22Rv1 (cell line): Measurements from ENCODE around the gene FADS2.

Experiments
- H3K27ac ChIP-seq: fragments of 450-650 bp; 2 replicates; pipeline ENCODE4 v1.5.1; 2017
- ZFX ChIP-seq: fragments of 450-650 bp; IDR thresholded peaks from 2 replicates; pipeline ENCODE4 v1.6.1; 2017; ENCODE audit warnings: antibody characterized with exemption, borderline replicate concordance
- TF ChIP-seq, protein P1 (sequence below): fragments of 450-650 bp; IDR thresholded peaks from 2 replicates; pipeline ENCODE4 v1.5.1; 2017; ENCODE audit warnings: mild to moderate bottlenecking

FADS2 gene

DNA sequence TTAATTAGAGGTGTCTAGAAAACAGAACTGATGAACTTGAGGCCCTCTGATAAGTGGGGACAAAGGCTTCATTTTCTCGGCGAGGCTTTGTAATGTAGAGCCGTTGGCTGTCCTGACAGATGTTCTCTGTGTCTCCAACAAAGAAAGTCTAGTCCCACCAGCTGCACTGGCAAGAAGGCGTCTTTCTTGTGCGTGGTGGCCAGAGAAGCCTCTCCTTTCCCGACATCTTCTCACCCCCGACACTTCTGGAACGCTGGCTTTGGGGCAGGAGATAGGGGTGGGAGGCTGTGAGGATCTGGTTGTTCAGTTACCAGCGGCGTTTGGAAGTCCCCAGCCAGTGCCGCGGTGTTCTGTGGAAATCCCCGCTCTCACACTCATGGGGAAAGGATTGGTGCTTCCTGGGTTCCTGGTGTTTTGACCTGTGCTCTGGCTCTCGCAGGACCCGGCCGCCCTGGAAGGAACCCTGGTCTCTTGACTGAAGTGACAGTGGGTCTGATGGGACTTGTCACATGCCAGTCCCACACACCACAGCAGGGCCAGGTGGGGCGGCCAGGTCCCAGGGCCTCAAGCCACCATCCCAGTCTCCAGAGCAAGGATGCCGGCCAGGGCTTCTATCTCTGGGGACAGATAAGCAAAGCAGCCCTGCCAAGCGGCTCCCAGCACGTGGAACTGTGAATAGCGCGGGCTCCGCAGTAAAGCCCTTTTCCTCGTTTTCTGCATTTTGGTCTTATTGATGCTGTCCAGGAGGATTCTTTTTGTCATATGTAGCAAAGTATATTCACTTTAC, 23.2 kb downstream of the FADS2 start:
- TF ChIP-seq ZFX, result no peak
- TF ChIP-seq, protein P1, sequence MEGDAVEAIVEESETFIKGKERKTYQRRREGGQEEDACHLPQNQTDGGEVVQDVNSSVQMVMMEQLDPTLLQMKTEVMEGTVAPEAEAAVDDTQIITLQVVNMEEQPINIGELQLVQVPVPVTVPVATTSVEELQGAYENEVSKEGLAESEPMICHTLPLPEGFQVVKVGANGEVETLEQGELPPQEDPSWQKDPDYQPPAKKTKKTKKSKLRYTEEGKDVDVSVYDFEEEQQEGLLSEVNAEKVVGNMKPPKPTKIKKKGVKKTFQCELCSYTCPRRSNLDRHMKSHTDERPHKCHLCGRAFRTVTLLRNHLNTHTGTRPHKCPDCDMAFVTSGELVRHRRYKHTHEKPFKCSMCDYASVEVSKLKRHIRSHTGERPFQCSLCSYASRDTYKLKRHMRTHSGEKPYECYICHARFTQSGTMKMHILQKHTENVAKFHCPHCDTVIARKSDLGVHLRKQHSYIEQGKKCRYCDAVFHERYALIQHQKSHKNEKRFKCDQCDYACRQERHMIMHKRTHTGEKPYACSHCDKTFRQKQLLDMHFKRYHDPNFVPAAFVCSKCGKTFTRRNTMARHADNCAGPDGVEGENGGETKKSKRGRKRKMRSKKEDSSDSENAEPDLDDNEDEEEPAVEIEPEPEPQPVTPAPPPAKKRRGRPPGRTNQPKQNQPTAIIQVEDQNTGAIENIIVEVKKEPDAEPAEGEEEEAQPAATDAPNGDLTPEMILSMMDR, result no peak
- no peak overlapping the region for H3K27ac ChIP-seq

DNA sequence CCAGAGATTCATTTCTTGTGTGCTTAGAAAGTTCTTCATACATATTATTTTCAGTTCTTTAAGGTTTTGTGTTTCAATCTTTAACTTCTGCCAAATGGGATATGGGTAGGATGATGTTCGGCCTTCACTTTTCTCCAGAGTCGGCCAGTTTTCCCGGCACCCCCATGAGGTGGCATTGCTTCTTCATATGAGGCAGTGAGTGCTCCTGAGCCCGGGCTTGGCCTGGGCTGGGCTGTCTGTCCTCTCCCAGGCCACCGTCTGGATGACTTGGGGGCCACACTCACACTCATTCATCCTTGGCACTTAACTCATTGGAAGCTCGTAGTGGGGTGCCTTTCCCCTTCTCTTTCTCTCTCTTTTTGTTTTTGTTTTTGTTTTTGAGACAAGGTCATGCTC, 23.8 kb downstream of the FADS2 start:
- no peak for TF ChIP-seq ZFX
- no peak overlapping the region for H3K27ac ChIP-seq

DNA sequence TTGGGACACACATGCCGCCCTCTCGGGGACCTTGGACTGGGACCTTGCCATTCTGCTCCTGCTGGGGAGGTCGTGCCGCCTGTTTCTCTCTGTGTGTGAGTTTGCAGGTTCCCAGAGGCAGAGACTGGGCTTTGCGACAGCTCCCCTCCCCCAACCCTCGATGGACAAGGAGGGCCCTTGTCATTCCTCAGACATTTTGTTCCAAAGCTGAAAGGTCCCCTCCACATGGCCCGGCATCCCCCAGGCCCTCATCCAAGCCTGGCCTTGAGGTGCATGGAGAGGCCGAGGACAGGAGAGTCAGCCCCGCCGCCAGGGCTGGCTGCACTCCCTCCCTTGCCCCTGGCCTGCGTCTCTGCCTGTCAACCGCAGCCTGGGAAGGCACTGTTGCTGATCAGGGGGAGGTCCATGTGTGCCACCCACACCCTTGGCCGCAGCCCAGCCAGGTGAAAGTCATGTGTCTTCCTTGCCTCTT, 25.6 kb downstream of the FADS2 start:
- H3K27ac ChIP-seq, result no peak overlapping the region
- no peak for TF ChIP-seq ZFX
- TF ChIP-seq, protein P1, result no peak

DNA sequence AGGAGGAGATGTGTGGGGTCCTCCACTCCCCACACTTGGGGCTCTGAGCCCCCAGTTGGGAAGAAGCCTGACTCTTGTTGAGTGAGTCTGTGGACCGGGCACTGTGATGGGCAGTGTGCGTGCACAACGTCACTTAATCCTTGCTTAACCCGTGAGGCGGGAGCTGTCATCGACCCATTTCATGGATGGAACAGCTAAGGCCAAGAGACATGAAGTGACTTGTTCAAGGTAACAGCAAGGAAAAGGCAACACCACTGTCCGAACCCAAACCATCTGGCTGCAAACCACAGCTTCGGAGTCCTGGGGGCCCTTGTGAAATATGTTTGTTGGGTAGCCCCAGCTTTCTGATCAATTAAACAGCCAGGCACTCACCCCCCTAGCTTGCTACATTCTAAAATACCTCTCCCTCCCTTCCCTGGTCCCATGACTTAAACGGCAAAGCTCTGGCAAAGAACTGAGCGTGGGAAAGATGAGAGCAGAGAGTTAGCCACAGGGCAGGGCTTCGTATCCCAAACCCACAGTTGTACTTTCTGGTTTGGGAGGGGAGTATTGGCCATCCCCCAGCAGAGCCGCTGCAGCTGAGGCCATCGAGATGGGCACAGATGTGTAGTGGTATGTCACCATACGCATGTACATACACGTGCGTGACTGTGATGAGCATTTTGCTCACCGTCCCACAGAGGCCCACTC, 26.3 kb downstream of the FADS2 start:
- TF ChIP-seq, protein P1, result no peak

DNA sequence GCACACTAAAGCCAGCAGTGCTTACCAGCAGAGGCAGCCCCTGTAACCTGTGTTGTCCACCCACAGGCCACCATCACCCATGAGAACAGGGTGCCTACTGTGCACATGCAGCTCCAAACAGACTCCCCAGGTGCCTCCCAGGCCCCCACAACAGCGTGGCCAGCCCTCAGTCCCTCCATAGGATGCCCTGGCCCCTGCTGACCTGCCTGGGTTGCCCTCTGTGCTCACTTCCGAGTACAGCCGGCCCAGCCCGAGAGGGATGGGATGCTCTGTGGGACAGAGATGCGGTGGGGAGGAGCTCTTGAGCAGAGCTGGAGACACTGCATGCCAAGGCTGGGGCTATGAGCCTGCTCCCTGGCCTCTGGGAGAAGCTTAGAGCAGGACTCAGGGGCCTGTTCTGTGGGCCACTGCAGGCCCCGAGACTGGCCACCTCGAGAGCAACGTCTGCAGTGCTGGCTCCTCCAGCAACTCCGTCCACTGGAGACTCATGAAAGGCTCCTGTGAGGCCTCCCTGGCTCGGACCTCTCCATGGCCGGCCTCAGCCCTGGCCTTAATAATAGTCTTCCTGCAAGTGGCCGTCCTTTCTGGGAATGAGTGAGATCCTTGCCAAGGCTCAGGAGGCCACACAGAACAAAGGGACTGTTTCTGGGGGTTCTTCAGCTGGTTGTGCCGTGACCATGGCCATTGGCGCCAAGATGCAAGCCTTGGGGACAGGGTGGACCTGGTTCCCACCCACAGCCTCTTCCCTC, 27.0 kb downstream of the FADS2 start:
- TF ChIP-seq, protein P1, result no peak
- TF ChIP-seq ZFX, result no peak
- no peak overlapping the region for H3K27ac ChIP-seq

More for the DNA sequence above, 26.3 kb downstream of the FADS2 start:
- H3K27ac ChIP-seq, result no peak overlapping the region

DNA sequence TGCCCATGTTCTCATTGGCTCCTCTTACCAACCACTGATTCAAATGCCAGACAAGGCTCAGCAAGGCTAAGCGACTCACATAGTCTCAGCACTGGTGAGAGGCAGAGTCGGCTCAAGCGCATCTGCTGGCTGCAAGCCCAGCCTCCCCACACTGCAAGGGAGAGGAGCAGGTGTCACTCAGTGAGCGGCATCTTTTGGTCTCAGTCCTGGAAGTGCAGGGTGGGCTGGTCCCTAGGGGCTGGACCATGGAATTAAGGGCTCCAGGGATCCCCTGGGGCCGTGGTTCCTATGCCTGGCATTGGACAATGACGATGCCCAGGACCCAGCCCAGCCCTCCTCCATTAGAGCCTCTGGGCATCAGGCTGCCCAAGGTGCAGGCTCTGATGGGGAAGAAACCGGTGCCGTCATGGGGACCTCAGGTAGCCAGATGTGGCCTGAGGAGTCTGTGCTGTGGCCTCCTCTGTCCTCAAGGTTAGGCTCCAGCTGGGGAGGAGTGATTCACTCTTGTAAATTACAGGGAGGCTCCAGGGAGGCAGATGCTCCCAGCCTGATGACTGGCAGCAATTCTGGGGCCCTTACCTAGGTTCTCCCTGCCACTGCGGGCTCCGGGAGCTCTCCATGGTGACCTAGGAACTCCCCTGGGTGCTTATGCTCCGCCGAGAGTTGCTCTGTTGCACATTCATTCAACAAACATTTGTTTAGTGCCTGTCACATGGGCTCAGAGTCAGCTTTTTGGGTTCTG, 28.0 kb downstream of the FADS2 start:
- no peak overlapping the region for H3K27ac ChIP-seq

More for the DNA sequence above, 28.0 kb downstream of the FADS2 start:
- TF ChIP-seq, protein P1, result no peak
- no peak for TF ChIP-seq ZFX
